Muscle layer of colon (tissue), 2 donors: ENCODE results near the gene CACNA1C.
A peak's percentile ranks its signal among the peaks of the same experiment; 100 is the strongest.

Source experiments
- H3K27ac ChIP-seq: one replicate; pipeline ENCODE4 v1.7.0; 2013; ENCODE audit warnings: low read depth, mild to moderate bottlenecking, low read length, moderate library complexity
- H3K27me3 ChIP-seq, 2 donors: one replicate each; pipeline ENCODE4 v1.7.0; 2013; ENCODE audit warnings: low read length in 2 of 2, mild to moderate bottlenecking in 2 of 2; ENCODE audit not compliant: insufficient read depth in 2 of 2, control insufficient read depth in 1 of 2
- H3K36me3 ChIP-seq: one replicate; pipeline ENCODE4 v1.7.0; 2013; ENCODE audit warnings: mild to moderate bottlenecking, low read length; ENCODE audit not compliant: insufficient read depth
- H3K4me1 ChIP-seq: one replicate; pipeline ENCODE4 v1.7.0; 2013; ENCODE audit warnings: mild to moderate bottlenecking, low read length; ENCODE audit not compliant: insufficient read depth
- H3K4me3 ChIP-seq, 2 donors: one replicate each; pipeline ENCODE4 v1.7.0; 2013; ENCODE audit warnings: low read length in 2 of 2, low read depth in 1 of 2, mild to moderate bottlenecking in 1 of 2, moderate library complexity in 1 of 2
- H3K9ac ChIP-seq: one replicate; pipeline ENCODE4 v1.7.0; 2013; ENCODE audit warnings: low read length
- H3K9me3 ChIP-seq: one replicate; pipeline ENCODE4 v1.7.0; 2013; ENCODE audit warnings: mild to moderate bottlenecking, low read length
- donor health status: abdominal sarcoma.
- donor health status: Adenocarcinoma of cecum.

The CACNA1C gene

DNA sequence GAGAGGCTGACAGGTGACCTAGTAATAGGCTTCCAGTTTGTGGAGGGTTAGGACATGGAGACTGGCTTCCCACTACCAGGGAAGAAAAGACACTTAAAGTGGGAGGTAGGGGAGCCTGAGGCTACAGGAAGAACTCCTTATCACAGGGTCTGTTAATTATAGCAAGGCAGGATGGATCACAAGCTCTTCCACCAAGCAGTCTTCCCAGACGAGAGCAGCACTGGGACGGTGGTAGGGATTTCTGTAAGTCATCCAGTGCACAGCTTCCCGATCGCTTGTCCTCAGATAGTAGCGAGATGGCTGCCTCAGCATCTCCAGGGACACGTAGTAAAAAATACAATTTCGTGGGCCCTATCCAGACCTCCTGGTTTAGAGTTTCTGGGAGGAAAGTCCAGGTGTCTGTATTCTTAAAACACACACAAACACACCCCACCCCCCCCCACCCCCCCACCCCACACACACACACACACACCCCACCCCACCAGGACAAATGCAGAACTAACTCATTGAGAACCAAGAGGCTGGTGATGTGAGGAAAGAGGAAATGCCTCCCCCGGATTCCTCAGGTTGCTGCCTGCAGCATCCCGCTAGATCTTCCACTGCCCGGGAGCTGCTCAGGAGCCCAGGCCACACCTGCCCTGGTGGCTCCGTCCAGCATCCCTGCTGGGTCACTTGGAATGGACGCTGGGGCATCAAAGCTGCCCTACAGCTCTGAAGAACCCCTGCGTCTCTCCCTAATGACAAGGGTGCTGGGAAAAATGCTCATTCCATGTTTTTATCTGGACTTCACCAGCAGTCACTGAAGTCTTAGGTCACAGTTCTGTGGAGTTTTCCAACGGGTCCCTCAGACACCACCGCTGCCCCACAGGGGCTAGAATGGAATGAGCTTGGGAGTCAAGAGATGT lies 307.2 kb downstream of the CACNA1C start:
- Histone ChIP-seq H3K9ac (no peak overlapping the region), H3K4me3 (no peak overlapping the region), H3K9me3 (no peaks in the 10 kb centered on the region), H3K36me3 (no peaks in the 10 kb centered on the region), H3K4me1 (peaks cover 26% of the 10 kb centered on the region), H3K27me3 (no peaks in the 10 kb centered on the region), H3K27ac (peak overlapping the region; percentile 69)

DNA sequence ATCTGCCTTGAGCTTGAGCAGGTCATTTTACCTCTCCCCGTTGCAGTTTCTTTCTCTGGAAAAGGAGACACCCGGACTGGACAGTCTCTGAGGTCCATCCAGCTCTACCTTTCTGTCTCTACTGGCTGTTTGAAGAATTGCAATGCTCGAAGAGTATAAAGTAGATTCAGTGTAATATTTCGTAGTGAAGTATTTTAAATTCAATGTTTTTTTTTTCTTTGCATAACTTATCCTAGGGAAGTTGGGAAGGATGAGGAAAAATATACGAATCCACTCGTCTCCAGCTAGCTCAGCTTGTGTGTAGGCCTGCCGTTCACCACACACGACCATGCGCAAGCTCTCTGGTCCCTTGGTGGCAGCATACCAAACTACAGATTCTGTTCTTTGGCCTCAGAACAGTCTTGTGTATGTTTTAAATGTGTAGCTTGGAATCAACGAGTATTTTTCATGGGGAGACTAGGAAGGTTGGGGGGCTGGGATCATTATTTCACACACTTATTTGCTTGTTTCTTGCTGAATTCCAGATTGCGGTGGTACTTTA lies 307.9 kb downstream of the CACNA1C start:
- Histone ChIP-seq H3K9ac (no peak overlapping the region), H3K36me3 (no peaks in the 10 kb centered on the region), H3K27me3 (no peaks in the 10 kb centered on the region), H3K27ac (no peak overlapping the region), H3K9me3 (no peaks in the 10 kb centered on the region), H3K4me3 (no peak overlapping the region), H3K4me1 (peaks cover 26% of the 10 kb centered on the region)

DNA sequence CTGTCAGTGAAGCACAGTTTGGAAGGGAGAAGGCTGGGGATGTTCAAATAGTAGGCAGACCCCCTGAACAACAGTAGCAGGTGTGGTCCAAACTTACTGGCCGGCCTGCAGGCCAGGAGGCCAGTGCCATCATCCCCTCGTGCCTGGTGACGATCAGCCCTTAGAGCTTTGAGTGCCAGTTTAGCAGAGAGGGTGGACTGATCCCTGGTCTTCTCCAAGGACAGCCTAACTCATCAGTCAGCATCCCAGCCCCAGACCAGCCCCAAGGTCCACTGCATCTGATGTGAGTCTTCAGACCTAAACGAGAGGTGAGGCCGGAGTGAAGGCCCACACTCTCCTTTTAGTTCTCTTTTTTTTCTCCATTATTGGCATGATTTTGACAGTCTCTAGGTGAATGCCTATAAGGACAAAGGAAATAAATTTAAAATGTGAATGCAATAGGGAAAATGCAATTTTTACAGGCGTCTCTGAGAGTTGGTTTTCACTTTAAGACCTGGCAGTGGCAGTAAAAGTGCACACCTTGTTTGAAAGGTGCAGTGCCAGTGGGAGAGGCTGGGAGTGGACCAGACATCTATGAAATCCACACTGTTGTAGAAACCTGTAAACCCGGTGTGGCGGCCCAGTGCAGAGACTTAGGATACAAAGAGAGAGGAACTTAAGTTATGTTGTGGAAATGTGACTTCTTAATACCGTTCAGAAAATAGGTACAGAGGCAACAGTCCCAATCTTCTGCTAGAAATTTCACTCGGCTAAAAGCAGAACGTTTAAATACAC lies 311.2 kb downstream of the CACNA1C start:
- Histone ChIP-seq H3K27ac (no peak overlapping the region), H3K4me3 (no peak overlapping the region), H3K9me3 (no peaks in the 10 kb centered on the region), H3K9ac (no peak overlapping the region), H3K27me3 (no peaks in the 10 kb centered on the region), H3K4me1 (peaks cover 6% of the 10 kb centered on the region), H3K36me3 (no peaks in the 10 kb centered on the region)

DNA sequence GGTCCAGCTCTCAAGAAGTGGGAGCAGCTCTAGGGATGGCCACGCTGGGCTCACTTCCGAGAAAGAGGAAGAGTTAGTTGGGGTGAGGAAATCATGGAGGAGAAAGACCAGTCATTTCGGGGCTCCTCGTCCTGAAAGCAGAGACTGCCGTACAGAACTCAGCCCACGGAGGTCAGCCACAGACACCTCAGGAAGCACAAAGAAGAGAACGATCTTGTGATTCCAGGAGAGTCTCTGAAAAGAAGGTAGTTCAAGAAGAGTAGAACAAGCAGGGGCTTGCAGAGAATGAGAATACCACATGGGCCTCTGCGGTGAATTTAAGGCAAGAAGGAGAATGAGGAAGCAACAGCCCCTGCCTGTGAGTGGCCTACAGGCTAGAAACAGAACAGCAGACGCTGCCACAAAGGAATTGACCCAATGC lies 311.9 kb downstream of the CACNA1C start:
- Histone ChIP-seq H3K27ac (no peak overlapping the region), H3K36me3 (no peaks in the 10 kb centered on the region), H3K4me1 (no peaks in the 10 kb centered on the region), H3K9me3 (no peaks in the 10 kb centered on the region), H3K27me3 (no peaks in the 10 kb centered on the region), H3K4me3 (no peak overlapping the region), H3K9ac (no peak overlapping the region)

DNA sequence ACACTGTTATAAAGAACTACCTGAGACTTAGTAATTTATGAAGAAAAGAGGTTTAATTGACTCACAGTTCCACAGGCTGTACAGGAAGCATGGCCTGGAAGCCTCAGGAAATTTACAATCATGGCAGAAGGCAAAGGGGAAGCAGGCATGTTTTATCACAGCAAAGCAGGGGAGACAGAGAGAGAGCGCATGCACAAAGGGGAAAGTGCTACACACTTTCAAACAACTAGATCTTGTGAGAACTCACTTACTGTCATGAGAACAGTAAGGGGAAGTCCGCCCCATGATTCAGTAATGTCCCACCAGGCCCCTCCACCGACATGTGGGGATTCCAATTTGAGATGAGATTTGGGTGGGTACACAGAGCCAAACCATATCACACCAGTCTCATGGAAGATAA lies 313.9 kb downstream of the CACNA1C start:
- Histone ChIP-seq H3K4me3 (no peak overlapping the region), H3K9ac (no peak overlapping the region), H3K27me3 (no peaks in the 10 kb centered on the region), H3K9me3 (no peaks in the 10 kb centered on the region), H3K27ac (no peak overlapping the region), H3K4me1 (no peaks in the 10 kb centered on the region), H3K36me3 (no peaks in the 10 kb centered on the region)

DNA sequence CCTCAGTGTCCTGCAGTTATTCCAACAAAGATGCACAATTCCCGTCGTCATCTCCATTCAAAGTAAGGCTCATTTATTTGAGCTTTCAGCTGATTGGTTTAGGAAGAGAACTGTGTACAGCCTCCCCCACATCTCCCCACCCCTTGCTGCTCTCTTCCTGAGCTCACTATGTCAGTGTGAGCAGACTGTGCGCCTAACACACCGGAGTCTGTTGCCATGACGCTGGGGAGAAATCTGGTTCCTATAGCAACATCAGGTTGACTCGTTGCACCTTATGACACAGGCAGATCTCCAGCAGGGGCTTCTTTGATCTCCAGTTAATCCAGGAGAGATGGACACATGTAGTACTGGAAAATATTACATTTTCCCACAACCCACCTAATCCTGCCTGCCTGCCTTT lies 319.4 kb downstream of the CACNA1C start:
- no peak overlapping the region for H3K27ac ChIP-seq
- H3K9ac ChIP-seq, result no peak overlapping the region
- H3K4me3 ChIP-seq, result no peak overlapping the region
- peaks cover 45% of the 10 kb centered on the region for H3K4me1 ChIP-seq
- H3K27me3 ChIP-seq, result no peaks in the 10 kb centered on the region
- no peaks in the 10 kb centered on the region for H3K36me3 ChIP-seq
- no peaks in the 10 kb centered on the region for H3K9me3 ChIP-seq

DNA sequence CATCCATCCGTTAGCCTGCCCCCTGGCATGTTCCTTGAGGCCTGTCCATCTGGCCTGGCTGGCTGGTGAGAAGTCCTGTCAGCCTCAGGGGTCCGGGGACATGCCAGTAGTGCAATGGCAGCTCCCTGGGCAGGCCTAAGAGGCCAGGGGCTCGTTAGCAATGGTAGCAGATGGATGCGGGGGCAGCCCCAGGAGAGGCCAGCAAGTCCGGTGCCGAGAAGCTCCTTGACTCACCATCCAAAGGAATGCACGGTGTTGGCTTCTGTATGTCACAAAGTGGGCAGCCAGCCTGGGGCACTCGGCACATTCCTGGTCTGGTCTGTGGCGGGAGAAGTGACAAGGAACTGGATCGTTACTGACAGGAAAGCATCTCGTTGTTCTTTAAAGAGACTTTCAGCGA lies 319.9 kb downstream of the CACNA1C start:
- Histone ChIP-seq H3K4me1 (peaks cover 51% of the 10 kb centered on the region), H3K9ac (no peak overlapping the region), H3K27ac (no peak overlapping the region), H3K4me3 (no peak overlapping the region), H3K27me3 (no peaks in the 10 kb centered on the region), H3K36me3 (no peaks in the 10 kb centered on the region), H3K9me3 (no peaks in the 10 kb centered on the region)

DNA sequence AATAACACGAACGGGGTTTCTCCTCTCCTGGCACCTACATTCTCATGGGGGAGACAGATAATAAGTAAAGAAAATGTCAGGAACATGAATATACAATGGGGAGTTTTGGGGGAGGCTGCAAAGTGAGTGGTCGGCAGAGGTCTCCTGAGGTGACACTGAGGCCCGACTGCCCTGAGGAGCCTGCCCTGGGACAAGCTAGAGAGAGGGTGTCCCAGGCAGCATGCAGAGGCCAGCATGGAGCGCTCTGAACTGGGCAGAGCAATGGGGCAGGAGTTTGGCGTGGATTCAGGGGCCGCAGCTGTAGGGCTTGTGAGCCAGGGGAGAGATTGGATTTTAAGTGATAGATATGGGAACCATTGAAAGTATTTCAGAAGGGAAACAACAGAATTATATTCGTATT lies 320.5 kb downstream of the CACNA1C start:
- H3K4me3 ChIP-seq, result no peak overlapping the region
- H3K4me1 ChIP-seq, result peaks cover 57% of the 10 kb centered on the region
- H3K9me3 ChIP-seq, result no peaks in the 10 kb centered on the region
- H3K36me3 ChIP-seq, result no peaks in the 10 kb centered on the region
- no peak overlapping the region for H3K9ac ChIP-seq
- peak overlapping the region; percentile 39 for H3K27ac ChIP-seq
- H3K27me3 ChIP-seq, result no peaks in the 10 kb centered on the region

DNA sequence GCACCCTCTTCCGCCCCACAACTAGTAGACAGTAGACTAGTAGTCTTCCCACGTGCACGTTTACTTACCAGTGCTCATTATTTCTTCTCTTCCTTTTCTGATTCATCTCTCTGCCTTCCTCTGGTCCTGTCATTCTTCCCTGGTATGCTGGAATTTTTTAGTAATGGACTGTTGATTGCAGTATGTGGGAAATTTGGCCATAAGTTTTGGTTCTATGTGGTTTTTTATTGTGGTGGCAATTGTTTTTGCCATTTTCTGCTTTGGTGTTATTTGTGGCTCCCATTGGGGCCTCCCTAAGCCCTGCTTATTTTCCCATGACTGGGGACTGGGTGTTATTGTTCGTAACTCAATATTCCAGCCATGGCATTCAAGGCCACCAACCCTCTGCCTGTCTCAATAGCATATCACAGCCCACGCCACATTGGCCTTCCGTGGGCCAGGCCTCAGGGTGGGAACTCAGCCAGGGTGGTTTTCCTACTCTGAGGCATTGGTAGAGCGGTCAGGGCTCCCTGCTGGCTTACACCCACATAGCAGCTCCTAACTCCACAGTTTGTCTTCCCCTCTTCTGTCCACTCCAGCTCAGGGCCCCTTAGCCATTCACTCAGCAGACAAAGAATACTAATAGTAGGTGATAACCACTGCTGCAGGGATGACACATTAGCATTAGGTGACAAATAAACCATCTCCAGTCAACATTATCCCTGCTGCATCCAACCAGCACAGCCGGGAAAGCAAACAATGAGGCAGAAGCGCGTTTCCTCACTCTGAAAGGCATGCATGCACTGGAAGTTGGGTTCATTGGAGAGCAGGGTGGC lies 321.5 kb downstream of the CACNA1C start:
- H3K36me3 ChIP-seq, result no peaks in the 10 kb centered on the region
- H3K27me3 ChIP-seq, result no peaks in the 10 kb centered on the region
- no peak overlapping the region for H3K9ac ChIP-seq
- H3K4me1 ChIP-seq, result peaks cover 67% of the 10 kb centered on the region
- H3K4me3 ChIP-seq, result no peak overlapping the region
- peak overlapping the region; percentile 39 for H3K27ac ChIP-seq
- H3K9me3 ChIP-seq, result no peaks in the 10 kb centered on the region

DNA sequence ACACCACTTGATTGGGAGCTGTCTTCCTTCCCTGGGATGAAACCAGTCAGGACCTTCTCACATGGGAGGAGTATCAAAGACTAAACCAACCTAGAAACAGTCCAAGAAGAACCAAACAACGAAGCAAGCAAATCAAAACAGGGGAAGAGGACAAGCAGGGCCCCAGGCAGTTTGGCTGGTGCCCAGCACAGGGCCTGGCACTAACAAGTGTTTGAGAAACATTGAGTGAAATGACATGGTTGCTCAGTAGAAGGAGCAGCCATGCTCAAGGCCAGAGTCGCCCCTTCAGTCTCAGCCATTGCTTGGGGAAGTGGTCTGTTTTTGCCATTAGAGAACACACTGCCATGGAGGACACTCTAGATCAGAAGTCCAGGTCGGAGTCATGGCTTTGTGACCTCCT lies 323.1 kb downstream of the CACNA1C start:
- Histone ChIP-seq H3K9ac (no peak overlapping the region), H3K4me3 (no peak overlapping the region), H3K9me3 (no peaks in the 10 kb centered on the region), H3K27me3 (no peaks in the 10 kb centered on the region), H3K27ac (peak overlapping the region; percentile 24), H3K36me3 (no peaks in the 10 kb centered on the region), H3K4me1 (peaks cover 78% of the 10 kb centered on the region)
